Measurements from ENCODE around the gene MSRB1.
"Not testable (repeated sequence)": the region's sequence is repeated elsewhere in the genome, so short reads cannot be mapped to it uniquely, and the experiment has no call there.

The MSRB1 gene

DNA sequence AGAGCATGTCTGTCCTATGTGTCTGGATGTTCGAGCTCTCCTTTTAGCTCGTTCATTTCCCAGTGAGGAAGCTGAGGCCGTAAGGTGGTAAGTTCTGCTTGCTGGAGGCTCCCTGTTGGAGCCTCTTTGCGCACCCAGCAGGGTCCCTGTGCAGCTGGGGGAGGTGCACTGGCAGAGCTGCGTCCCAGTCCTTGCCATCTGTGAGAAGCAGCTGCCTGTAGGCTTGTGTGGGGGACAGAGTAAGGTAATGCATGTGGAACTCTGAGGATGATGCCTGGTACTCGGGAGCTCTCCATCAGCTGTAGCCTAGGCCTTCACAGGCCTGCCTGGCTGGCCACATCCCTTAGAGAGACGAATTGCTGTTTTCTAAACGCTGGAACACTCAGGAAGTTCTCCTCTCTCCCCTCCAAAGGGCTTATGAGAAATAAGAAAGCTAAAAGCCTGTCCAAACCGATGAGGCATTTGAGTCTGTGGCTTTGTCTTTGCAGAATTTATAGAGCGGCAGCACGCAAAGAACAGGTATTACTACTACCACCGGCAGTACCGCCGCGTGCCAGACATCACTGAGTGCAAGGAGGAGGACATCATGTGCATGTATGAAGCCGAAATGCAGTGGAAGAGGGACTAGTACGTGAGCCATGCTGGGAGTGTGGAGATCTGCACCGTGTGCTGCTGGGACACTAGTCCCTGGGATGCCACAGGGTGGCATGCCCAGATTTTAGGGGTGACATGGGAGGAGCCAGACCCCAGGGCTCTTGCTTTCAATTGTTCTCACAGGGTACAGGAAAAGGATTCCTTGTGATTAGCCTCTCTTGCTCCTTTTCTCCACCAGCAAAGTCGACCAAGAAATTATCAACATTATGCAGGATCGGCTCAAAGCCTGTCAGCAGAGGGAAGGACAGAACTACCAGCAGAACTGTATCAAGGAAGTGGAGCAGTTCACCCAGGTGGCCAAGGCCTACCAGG is 17.9 kb upstream of the MSRB1 start:
- no peak for DNase-seq (ENCODE audit: low spot score)

DNA sequence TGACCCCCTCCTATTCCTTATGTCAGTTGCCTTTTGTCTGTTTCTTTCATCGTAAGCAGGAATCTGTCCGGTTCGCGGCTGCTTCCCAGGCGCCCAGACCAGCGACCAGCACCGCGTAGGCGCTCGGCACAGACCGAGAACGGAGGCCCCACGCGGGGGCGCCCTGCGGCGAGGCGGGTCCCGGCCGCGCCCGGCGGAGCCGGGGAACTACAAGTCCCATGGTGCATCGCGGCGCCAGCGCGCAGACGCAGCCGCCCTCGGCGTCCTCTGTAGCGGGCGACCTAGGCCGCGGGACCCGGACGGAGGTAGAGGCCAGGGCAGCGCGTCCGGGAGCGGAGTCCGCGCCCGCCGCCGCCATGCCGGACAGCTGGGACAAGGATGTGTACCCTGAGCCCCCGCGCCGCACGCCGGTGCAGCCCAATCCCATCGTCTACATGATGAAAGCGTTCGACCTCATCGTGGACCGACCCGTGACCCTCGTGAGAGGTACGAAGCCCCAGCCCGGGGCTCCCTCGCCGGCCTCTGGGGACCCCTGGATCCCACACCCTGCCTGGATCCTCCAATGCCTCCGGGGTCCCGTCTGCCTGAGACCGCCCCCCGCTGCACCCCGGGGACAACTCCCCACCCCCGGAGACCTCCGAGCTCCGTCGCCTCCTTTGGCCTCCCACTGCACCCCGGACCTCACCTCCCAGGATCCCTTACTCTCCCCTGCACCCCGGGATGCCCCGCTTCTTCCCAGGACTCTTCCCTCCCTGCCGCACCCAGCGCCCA is 16.5 kb upstream of the MSRB1 start, which contains the start of gene NDUFB10:
Gene NDUFB10 (plus strand): TSS at position 270 of the 771 bp plus-strand sequence. CDS start 87 bp downstream, at position 357.
- peak; percentile 89 for DNase-seq (ENCODE audit: low spot score)

DNA sequence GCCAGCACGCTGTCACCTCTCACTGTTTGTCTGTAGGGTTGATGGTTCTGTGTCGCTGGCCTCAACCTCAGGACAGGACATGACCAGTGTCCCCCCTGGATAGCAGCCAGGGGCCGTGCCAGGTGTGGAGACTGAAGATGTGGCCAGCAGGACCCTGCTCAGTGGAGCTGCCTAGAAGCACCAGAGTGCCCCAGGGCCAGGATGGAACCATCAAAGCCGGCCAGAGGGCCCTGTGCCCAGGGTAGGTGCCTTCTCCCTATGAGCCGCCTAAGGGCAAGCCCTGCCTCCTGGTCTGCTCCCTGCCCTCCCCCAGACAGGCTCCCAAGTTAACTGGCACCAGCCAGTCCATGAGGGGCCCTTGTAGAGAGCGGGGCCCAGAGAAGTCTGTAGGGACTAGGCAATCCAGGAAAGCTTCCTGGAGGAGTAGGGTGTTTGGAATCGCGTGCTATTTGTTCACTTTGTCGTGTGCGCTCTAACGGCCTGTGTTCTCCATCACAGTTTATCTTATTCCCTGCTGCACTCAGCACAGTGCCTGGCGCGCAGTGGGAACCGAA is 15.8 kb upstream of the MSRB1 start:
- DNase-seq (ENCODE audit: low spot score): no peak

DNA sequence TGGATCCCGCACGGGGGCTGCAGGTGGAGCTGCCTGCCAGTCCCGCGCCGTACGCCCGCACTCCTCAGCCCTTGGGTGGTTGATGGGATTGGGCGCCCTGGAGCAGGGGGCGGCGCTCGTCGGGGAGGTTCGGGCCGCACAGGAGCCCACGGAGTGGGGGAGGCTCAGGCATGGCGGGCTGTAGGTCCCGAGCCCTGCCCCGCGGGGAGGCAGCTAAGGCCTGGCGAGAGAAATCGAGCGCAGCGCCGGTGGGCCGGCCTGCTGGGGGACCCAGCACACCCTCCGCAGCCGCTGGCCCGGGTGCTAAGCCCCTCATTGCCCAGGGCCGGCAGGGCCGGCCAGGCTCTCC is 15.1 kb upstream of the MSRB1 start:
- not testable (repeated sequence) for DNase-seq (ENCODE audit: low spot score)

DNA sequence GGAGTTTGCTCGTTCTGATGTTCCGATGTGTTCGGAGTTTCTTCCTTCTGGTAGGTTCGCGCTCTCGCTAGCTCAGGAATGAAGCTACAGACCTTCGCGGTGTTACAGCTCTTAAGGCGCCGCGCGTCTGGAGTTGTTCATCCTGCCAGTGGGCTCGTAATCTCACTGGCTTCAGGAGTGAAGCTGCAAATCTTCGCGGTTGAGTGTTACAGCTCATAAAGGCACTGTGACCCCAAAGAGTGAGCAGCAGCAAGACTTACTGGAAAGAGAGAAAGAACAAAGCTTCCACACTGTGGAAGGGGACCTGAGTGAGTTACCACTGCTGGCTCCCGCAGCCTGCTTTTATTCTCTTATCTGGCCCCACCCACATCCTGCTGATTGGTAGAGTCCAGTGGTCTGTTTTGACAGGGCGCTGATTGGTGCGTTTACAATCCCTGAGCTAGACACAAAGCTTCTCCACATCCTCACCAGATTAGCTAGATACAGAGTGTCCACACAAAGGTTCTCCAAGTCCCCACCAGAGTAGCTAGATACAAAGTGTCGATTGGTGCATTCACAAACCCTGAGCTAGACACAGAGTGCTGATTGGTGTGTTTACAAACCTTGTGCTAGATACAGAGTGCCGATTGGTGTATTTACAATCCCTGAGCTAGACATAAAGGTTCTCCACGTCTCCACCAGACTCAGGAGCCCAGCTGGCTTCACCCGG is 14.6 kb upstream of the MSRB1 start:
- DNase-seq (ENCODE audit: low spot score): not testable (repeated sequence)

DNA sequence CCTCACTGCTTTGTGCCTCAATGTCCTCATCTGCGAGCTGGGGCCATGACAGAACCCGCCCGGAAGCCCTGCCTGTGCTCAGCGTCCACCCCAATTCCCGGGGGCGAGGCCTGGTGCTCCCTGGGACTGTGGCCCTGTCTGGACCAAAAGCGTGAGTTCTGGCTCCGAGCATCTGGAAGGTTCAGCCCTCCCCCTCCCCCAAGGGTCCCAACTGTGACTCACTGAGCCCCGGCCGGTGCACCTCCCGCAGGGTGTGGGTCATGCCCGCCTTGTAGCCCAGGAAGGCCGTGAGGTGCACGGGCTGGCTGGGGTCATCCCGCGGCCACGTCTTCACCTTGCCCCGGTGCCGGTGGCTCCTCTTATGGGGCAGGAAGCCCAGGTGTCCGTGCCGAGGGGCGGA is 10.7 kb upstream of the MSRB1 start:
- DNase-seq (ENCODE audit: low spot score): no peak

DNA sequence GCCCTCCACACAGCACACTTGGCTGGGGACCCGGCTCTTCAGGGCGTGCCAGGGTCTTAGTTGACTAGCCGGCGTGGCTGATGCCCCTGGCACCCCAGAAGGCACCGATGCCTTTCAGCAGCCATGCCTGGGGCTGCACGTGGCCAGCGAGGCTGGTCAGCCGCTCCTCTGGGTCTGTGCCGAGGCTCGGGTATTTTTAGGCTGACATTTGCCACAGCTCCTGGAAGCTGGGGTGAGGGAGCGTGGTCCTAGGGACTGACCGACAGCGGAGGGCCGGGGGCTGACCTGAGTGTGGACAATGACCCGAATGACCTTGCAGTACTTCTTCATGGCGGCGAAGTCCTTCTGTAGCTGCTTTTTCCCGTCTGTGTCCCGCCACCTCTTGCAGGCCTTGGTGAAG is 7.6 kb upstream of the MSRB1 start:
- no peak for DNase-seq (ENCODE audit: low spot score)

DNA sequence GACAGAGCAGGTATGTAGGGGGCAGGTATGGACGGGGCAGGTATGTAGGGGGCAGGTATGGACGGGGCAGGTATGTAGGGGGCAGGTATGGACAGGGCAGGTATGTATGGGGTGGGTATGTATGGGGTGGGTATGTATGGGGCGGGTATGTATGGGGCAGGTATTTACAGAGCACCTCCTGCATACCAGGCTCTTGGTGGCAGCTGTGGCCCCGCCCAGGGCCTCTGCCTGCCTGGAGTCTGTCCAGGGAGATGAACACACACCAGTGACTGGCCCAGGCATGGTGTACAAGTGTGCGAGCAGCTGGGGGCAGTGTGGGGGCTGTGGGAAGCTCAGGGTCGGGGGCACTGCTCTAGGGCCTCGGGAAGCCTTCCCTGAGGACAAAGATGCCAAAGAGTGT is 7.0 kb upstream of the MSRB1 start:
- no peak for DNase-seq (ENCODE audit: low spot score)

DNA sequence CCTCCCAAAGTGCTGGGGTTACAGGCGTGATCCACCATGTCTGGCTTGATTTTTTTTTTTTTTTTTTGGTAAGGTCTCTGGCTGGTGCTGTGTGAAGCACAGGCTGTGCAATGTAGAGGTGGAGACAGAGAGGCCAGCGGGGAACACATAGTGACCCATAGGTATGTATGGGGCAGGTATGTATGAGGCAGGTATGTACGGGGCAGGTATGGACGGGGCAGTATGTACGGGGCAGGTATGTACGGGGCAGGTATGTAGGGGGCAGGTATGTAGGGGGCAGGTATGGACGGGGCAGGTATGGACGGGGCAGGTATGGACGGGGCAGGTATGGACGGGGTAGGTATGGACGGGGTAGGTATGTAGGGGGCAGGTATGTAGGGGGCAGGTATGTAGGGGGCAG is 6.5 kb upstream of the MSRB1 start:
- no peak for DNase-seq (ENCODE audit: low spot score)

DNA sequence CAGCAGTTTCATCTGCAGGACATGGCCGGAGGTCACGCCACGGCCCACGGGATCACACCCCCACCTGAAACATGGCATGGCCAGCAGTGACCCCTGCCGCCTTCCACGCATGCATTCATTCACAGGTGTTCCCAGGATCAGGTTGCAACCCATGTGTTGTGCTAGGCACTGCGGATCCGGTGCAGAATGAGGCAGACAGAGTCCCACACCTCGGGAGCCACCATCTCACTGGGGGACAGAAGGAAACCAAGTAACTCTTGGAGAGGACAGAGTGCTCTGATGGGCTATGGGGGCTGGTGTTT is 4.3 kb upstream of the MSRB1 start:
- DNase-seq (ENCODE audit: low spot score): no peak

DNA sequence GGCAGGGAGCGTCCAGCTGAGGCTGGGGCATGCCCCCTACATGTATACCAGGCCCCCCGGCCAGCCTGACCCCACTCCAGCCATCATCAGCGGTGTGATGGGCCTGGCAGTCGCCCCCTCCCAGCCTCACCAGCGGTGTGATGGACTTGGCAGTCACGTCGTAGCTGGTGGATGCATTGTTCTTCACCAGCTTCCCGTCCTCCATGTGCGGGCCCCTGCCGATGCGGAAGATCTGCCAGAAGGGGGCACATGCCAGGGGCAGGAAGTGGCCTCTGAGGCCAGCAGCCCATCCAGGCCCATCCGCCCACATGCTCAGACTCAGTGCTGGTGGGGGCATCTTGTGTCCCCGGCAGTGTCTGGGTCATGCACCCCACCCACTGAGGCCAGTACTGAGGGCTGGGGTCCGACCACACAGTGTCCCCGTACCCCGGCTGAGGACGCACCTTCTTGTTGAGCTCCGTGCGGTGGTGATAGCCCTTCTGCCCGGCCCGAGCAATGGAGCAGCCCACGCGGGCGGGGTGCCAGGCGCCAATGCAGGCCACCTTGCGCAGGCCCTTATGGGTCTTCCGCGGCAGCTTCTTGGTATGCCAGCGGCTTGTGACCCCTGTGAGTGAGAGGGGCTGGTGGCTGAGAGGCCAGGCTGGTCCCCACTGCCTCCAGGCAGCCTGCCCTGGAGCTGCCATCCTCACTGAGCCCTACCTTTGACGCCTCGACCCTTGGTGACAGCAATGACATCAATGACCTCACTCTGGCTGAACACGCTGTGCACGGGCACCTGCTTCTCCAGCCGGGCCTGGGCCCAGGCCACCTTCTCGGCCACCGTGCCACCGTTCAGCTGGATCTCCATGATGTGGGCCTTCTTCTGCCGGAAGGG is 3.7 kb upstream of the MSRB1 start:
- no peak for DNase-seq (ENCODE audit: low spot score)

DNA sequence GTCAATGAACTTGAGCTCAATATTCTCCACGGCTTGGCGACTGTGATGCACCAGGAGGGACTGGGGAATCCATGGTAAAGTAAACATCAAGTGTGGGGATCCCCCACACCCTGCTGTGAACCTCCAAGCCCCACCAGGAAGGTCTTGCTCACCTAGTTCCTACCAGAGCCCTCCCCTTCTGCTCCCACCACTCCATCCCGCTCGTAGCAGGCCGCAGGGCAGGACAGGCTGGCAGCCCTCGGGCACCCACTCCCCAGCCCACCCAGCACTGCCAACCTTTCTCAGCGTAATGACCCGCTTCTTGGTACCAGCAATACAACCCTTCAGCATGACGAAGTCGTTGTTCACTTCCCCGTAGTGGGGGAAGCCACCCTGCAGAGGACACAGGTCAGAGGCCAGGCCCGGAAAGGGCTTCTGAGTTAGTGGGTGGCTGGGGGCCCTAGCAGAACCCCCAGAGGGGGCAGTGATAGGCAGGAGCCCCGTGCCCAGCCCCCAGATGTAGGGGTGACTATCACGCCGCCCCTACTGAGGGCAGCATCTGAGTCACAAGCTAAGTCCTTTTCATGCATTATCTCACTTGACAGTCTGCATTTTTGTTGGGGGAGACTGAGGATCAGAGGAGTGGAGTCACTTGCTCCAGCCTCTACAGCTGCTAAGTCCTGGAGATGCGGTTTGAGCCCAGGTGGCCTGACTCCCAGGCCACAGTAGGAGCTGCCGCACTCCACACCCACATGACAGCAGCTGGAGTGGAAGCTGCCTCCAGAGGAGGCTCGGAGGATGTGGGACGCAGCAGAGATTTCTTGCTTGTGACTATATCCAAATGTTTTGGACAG is 2.8 kb upstream of the MSRB1 start:
- DNase-seq (ENCODE audit: low spot score): no peak

DNA sequence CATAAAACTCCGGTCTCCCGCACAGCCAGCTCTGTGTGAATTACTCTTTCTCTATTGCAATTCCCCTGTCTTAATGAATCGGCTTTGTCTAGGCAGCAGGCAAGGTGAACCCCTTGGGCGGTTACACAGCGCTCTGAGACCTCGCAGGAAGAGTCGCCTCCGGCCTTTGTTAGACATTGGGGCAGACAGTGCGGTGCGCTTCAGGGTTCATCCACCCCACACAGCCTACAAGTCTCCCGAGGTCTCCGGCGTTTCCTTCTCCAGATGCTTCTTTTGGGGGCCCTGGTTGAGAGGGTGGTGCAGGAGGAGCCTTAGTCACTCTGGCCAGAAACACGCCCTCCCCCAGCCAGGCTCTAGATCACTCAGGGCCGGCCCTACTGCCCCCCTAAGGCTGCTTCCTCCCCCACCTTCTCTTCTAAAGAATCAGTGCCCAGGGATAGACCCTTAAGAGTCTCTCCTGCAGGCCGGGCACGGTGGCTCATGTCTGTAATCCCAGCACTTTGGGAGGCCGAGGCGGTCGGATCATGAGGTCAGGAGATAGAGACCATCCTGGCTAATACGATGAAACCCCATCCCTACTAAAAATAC is 1.7 kb upstream of the MSRB1 start:
- no peak for DNase-seq (ENCODE audit: low spot score)

DNA sequence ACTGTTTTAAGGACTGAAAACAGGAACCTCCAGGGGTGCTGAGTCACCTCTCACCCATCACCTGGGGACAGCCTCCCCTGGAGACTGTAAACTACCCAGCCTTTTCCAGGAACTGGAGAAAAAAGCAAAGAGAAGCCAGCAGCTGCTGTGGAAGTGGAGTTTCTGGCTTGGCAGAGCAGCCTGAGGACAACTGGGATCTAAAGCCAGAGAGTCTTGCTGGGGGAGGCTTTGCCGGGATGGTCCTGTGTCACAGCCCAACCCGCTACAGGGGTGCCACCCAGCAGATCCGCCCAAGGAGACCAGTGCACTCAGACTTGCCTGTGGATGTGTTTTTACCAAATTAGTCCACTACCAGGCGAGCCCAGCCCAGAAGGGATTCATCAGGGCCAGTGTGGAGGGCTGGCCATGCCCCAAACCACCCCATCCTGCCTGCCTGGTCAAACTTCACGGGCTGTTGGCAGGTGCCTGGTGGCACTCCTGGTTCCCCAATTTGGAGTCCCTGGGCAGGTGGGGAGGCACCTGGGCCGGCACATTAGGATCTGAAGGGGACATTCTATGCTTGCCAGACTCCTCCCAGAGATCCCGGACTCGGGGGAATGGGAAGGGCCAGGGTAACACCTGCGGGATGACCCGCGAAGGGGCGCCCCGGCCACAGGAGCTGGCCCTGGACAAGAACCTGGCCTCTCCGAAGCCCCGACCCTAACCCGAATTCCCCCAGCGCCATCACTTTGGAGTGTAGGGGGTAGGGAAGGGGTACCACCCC is 771 bp downstream of the MSRB1 start:
- no peak for DNase-seq (ENCODE audit: low spot score)

DNA sequence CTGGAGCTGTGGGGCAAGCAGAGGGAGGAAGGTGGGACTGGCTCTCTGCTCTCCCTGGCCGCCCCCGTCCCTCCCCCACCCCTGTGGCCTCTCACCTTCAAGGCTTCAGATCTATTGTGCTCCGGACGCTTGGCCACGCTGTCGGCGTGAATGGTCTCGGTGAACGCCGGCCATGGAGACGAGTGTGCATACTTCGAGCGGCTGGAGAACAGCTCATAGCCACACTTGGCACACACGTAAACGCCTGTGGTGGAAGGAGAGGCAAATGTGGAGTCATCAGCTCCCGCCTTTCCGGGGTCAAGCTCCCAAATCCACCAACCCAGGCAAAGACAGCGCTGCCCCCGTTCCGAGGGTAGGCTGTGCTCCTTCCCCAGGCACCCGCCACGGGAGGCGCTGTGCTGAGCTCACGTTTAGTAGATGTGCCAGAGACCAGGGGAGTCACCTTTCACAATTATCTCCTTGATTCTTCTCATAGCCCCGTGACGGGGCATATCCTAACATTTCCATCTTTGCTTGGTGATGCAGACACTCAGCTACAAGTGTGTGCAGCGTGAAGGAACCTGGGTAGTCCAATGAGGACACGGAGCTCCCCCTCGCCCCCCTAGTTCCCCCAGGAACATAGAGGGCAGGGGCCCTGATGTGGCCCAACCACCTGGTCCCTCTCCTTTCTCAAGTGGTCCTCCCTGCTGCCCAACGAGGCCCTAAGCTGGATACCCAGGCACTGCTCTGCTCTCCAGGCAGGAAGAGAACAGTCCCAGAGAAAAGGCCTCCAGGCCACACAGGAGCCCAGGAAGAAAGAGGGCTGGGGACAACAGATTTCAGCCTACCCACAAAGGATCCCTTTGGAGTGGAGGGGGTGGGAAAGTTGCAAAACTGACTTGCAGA is 1.6 kb downstream of the MSRB1 start:
- DNase-seq (ENCODE audit: low spot score): no peak

DNA sequence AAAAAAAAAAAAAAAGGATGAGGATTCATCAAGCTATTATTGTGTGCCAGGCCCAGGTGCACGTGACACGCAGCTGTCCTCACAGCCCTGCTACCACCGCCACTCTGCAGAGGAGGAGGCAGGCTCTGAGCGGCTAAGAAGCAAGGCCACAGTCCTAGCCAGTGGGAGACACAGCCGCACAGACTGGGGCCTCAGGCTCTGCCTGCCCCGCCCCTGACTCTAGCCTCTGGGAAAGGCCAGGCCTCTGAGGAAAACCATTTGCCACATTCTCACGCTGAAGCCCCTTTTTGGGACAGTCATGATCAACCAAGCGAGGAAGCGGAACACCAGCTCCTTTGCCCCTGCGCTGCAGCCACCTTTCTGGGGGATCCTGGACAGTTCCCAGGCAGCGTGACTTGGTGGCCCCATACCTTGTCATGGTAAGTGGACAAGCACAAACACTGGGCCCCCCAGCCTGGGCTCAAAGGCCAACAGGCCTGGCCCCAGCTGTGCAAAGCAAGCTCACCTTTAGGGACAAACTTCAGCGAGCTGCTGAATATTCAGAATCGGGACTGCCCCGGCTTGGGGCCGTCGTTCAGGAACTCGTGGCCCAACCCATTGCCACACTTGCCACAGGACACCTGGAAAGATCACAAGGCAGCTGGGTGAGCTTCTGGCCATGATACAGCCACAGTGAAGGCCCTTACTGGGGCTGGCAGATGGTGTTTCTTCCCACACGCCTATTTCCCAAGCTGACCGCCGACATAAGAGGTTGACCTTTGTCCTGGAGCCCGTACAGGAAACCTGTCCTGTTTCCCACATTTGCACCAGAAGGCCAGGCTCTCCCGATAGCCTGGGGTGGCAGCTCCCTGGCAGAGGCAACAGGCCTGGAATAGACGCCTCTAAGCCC is 2.5 kb downstream of the MSRB1 start:
- DNase-seq (ENCODE audit: low spot score): no peak

DNA sequence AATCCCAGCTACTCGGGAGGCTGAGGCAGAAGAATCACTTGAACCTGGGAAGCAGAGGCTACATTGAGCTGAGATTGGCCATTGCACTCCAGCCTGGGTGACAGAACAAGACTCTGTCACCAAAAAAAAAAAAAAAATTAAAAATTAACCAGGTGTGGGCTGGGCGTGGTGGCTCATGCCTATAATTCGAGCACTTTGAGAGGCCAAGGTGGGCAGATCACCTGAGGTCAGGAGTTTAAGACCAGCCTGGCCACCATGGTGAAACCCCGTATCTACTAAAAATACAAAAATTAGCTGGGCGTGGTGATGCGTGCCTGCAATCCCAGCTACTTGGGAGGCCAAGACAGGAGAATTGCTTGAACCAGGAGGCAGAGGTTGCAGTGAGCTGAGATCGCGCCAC is 3.2 kb downstream of the MSRB1 start:
- DNase-seq (ENCODE audit: low spot score): not testable (repeated sequence)

Data from kidney capillary endothelial cell (primary cell).